GM19043 (cell line): ENCODE results near the gene PLXNA1.

Experiments used
- ATAC-seq: cut with Tn5 transposase; IDR thresholded peaks from one replicate; pipeline ENCODE4 v1.9.1; 2021; ENCODE audit warnings: low read depth; ENCODE audit not compliant: unreplicated experiment

The PLXNA1 gene

GRCh38 chr3:127032296-127032990 lies 49.5 kb downstream of the PLXNA1 start:
- ATAC-seq, result no peak
